Measurements from ENCODE around the gene SEMG2.
A peak's percentile ranks its signal among the peaks of the same experiment; 100 is the strongest.

Gene SEMG2

DNA sequence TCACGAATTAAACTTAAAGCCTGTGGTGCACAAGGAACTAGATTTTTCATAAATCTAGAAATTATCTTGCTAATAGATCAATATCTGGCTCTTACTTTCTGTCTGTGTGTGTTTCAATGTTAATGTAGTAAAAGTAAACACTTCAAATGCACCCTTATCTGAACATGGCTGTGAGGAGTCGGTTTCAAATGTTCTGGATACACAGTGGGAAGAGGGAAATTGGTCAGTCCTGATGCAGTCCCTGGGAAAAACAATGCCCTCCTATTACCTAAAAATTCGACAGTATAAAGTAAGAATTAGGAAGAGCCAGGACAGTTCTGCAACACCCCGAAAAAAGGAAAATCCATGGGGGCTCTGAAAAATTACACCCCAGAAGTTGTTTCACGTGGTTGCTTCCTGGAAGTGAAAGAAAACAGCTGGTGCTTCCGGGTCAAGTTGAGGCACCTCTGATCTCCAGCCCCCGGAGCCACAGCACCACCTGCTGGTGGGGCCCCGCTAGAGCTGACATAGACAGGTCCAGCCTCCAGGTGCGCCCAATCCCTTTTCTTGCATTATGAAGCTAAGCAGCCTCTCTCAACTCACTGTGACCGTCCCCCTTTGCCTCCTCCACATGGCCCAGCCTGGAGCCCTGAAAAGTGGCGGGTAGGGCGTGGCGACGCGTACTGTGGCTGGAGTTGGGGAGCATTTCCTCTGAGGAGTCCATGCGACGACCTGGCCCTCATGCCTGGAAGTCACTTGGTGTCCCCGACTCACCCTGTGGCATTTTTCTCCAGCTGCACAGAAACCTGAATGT, 8.3 kb downstream of the SEMG2 start:
- peak; percentile 32 for DNase-seq

DNA sequence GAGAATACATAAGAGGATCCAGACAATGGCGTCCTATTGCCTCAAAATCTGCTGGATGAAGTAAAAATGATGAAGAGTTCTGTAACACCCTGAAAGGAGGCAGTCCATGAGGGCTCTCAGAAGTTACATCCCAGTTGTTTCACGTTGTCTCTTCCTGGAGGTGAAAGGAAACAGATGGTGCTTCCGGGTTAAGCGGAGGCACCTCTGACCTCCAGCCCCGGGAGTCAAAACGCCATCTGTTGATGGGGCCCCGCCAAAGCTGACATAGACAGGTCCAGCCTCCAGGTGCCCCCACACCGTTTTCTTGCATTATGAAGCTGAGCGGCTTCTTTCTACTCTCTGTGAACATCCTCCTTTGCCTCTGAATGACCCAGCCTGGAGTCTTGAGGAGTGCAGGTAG, 9.5 kb downstream of the SEMG2 start:
- no peak for DNase-seq

DNA sequence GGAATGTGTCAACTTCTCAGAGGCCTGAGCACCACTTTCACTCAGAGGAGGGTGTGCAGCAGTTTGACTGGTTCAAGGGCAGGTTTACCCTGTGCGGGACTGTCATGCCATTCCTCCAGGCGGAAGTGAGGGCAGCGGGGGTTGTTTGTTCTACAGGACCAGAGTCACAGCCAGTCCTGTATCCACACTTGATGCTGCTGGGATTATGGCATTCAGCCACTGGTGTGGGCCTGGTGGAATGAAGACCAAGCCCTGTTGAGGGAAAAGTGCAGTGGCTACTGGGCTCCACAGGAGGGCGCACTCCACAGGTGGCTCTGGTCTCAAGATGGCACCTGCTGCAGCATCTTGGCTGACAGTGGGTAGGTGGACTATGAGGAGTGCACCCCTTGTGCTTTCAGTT, 14.8 kb downstream of the SEMG2 start:
- no peak for DNase-seq

GRCh38 chr20:45238139-45238538, 17.0 kb downstream of the SEMG2 start:
- DNase-seq = no peak

GRCh38 chr20:45246109-45246508, 24.9 kb downstream of the SEMG2 start:
- no peak for DNase-seq

GRCh38 chr20:45247865-45248264, 26.7 kb downstream of the SEMG2 start:
- no peak for DNase-seq

DNA sequence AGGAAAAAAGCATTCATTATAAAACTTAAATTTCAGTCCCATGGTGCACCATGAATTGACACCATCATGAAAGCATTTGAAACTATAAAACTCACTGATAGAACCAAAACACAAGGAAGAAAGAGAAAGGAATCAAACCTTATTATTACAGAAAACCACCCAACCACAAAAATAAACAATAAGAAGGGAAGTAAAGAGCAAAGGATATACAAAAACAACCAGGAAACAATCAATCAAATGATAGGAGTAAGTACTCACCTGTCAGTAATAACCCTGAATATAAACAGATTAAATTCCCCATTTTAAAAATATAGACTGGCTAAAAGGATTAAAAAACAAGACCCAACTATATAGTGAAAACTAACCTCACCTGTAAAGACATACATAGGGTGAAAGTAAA, 27.4 kb downstream of the SEMG2 start:
- DNase-seq = no peak

DNA sequence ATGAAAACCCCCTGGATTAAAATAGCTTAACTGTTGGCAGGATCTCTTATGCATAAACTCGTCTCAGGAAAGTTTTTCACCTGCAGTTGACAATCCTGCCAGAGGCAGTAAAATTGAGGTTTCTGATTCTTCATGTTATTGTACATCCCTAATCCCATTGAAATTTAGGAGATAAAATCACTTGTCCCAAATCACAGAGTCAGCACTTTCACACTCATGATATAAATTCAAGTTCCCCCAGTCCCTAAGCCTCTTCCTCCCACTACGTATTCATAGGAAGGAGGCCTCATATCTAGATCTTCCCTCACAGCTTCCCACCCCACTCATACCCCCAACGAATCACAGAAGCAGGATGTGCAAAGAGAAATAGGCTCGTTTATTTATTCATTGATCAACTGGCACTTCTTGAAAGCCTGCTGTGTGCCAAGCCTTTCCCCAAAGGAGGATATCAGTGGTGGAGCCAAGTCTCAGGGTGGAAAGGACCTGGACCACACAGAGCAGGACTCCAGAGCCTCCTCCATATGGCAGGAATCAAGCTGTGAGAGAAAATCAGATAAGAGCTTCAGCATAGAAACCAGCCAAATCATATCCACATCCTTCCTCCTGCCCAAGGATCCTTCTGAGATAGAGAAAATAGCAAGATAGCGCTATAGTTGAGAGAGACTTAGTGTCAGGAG, 30.8 kb downstream of the SEMG2 start:
- DNase-seq = no peak

DNA sequence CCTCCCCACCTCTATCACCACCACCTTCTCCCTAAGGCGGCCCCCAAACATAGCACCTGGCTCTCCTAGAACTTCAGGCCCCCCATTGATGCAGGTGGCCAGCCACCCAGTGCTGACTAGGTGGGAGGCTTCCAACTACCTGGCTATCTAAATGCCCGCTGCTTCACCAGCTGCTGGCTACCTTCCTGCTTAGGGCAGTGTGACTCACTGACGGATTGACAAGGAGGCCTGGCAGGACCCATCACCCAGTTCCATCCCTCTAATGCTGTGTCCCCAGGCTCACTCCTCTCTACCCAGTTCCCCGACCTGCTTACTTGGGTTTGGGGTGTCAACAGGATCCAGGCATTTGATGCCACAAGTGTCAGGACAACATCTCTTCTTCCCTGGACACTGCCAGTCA, 32.1 kb downstream of the SEMG2 start:
- no peak for DNase-seq

- DNase-seq = peak; percentile 91
Measured at GRCh38 chr20:45254383-45255262, 33.5 kb downstream of the SEMG2 start, which contains the start of gene SLPI. TSS of gene SLPI (minus strand) at chr20:45254564. CDS start at chr20:45254543, 21 bp downstream.

DNA sequence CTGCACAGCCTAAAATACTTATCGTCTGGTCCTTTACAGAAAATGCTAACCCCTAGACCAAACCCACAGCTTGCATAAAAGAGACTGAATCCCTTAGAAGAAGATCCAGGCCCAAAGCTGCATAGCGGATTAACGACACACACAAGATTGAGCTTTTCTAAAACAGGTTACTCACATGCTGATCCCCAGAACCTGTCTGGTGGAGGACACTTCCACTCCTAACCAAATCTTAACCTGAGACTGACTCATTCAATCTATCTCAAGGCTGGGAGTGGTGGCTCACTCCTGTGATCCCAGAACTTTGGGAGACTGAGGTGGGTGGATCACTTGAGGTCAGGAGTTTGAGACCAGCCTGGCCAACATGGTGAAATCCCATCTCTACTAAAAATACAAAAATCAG, 36.0 kb downstream of the SEMG2 start:
- DNase-seq = no peak

DNA sequence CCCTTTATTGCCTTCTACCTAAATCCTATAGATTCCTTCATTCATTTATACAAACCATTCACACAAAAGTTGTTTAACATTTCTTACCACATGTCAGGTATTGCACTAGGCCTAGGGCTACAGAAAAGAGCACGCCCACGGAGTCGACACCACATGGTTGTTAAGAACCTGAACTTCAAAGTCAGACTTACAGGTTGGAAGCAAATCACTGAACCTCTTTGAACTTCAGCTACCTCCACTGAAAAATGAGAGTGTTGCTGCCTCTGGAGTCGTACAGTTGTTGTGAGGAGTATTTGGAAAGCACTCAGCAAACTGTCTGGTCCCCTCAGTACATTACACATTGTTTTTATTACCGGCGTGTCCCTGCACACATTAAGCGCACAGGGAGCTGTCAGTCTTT, 36.5 kb downstream of the SEMG2 start:
- DNase-seq = no peak

DNA sequence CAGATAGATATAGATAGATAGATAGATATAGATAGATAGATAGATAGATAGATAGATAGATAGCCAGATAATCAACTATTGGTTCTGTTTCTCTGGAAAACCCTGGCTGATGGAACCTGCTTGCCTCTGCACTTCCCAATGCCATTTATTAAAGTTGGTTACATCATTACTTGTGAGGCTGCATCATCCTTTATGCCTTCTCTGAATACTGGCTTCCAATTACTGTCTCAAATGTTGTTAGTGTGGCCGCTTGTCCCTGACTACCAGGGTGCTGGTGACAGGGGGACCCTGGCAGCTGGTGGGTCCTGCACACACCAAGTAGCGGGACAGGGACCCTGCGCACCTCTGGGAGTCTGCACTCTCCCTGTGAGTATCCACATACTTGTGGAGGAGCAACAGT, 37.1 kb downstream of the SEMG2 start:
- no peak for DNase-seq

- no peak for DNase-seq
Measured at GRCh38 chr20:45258664-45259063, 37.5 kb downstream of the SEMG2 start.

DNA sequence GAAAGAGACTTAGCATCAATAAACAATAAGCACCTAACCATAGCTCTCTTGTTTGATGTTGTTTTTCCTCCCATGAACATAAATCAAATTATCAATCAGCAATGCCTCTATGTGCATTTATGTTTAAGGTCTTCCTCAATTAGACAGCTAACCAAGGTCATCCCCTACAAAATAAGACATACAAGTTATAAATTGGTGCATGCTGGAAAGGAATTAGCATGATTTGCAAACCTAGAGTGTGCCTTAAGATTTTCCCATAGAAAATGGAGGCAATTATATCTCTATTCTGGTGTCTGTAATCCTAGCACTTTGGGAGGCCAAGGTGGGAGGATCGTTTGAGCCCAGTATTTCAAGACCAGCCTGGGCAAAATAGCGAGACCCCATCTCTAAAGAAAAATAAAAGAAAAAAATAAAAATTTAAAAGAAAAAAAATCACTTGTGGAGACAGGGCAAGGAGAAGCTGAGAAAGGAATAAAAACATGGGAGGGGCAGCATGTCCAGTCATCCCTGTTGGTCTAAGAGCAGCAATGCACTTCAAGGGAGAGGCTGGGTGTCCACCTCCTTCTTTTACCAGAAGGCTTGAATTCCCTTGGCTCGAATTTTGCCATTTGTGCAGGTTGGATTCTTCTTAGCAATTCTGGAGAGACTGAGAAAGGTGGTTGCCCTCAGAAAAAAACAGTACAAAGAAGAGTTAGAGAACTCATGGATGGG, 42.5 kb downstream of the SEMG2 start:
- no peak for DNase-seq

DNA sequence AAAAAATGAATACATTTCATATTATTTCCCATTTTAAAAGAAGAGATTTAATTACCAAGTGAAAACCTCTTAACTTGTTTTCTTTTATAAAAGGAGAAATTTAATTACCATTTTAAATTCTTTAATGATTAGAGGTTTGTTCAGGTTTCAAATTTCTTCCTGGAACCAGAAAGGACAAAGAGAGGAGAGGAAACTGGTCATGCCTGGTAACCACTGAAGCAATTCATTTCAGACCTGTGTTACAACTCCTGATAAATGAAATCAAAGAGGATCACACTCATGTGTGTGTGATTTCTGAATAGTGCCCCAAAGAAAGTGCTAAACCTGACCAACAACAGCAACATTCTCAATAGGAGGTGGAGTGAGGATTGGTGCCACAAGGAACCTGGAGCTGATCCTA, 45.8 kb downstream of the SEMG2 start:
- DNase-seq = no peak

DNA sequence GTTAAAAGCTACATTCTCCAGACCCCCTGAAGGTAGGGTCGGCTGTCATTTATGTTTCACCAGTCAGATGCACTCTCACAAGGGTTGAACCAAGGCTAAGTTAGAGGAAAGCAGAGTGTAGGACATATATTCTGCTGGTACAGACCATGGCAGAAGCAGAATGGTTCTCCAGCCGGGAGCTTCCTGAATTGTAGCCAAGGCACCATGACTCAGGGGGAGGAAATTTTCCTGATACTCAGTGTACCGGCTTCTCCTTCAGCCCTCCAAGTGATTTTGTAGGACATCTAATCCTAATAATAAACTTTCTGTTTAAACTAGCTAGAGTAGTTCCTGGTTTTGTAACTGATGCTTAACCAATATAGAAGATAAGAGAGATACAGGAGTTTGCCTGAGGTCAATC, 47.4 kb downstream of the SEMG2 start:
- no peak for DNase-seq

- no peak for DNase-seq
Measured at GRCh38 chr20:45269056-45269455, 47.9 kb downstream of the SEMG2 start.

DNA sequence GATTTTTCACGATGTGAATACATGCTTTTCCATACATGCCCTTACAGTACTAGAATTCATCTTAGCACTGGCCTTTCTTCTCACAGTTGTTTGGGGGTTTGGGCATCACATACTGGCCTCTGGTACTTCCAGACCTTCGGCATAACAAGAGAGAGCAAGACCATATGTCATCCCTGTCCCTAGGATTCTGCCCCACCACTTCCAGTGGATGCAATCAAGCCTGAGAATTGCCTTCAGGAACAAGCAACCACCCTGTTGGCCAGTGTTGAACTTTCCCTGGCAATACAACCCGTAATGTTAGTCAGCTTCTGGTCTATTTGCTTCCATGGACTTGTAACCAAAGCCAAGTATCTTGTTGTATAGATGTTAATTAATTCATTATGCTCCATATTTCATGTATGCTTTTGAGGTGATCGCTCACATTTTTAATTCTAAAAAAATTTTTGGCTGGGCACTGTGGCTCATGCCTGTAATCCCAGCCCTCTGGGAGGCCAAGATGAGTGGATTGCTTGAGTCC, 48.6 kb downstream of the SEMG2 start:
- DNase-seq = no peak

Measured in inflammatory macrophage treated with lipopolysaccharide for 4 hours (primary cell).